NCI-H2196 treated with DMSO at 0.1 percent for 48 hours (cell line): ENCODE measurements around the gene TIRAP.
"Not testable (repeated sequence)": the region's sequence is repeated elsewhere in the genome, so short reads cannot be mapped to it uniquely, and the experiment has no call there.

ENCODE experiments used
- DNase-seq: peaks from one replicate; lab custom pipeline; 2025; ENCODE audit not compliant: unreplicated experiment; lab: John Stamatoyannopoulos, UW

Gene TIRAP

GRCh38 chr11:126284829-126285228, 1.9 kb downstream of the TIRAP start:
- peak; percentile 61 for DNase-seq

- DNase-seq = no peak
Measured at GRCh38 chr11:126288237-126288636, 5.3 kb downstream of the TIRAP start.

- DNase-seq = no peak
Measured at GRCh38 chr11:126290887-126291286, 8.0 kb downstream of the TIRAP start.

- no peak for DNase-seq
Measured at GRCh38 chr11:126293726-126294125, 10.8 kb downstream of the TIRAP start.

GRCh38 chr11:126297004-126297403, 14.1 kb downstream of the TIRAP start:
- no peak for DNase-seq

- peak; percentile 82 for DNase-seq
Measured at GRCh38 chr11:126303623-126304456, 20.9 kb downstream of the TIRAP start, which contains the start of gene DCPS. DCPS (plus strand) TSS chr11:126304060; CDS start chr11:126304081, 21 bp downstream.

- no peak for DNase-seq
Measured at GRCh38 chr11:126304457-126305075, 21.7 kb downstream of the TIRAP start.

- no peak for DNase-seq
Measured at GRCh38 chr11:126305699-126306098, 22.8 kb downstream of the TIRAP start.

- DNase-seq = no peak
Measured at GRCh38 chr11:126307706-126308105, 24.8 kb downstream of the TIRAP start.

GRCh38 chr11:126308271-126308671, 25.4 kb downstream of the TIRAP start:
- no peak for DNase-seq

- not testable (repeated sequence) for DNase-seq
Measured at GRCh38 chr11:126308771-126309170, 25.9 kb downstream of the TIRAP start.

GRCh38 chr11:126310200-126310991, 27.5 kb downstream of the TIRAP start:
- DNase-seq = peak; percentile 37

GRCh38 chr11:126310992-126311310, 28.1 kb downstream of the TIRAP start:
- no peak for DNase-seq

- DNase-seq = no peak
Measured at GRCh38 chr11:126311401-126312291, 28.8 kb downstream of the TIRAP start.

- DNase-seq = no peak
Measured at GRCh38 chr11:126312961-126313360, 30.1 kb downstream of the TIRAP start.

- DNase-seq = no peak
Measured at GRCh38 chr11:126313826-126314225, 30.9 kb downstream of the TIRAP start.

GRCh38 chr11:126317432-126317755, 34.5 kb downstream of the TIRAP start:
- no peak for DNase-seq

GRCh38 chr11:126317756-126318573, 35.1 kb downstream of the TIRAP start:
- DNase-seq = peak; percentile 61

- DNase-seq = peak; percentile 51
Measured at GRCh38 chr11:126318574-126319373, 35.9 kb downstream of the TIRAP start.
